Thymus (tissue), 11 donors: Measurements from ENCODE around the gene CARD14. TPM values are rescaled to one million over a fixed set of nuclear protein-coding genes. Genes with fewer than 3 reads are reported as not detected.
"Not testable (repeated sequence)": the region's sequence is repeated elsewhere in the genome, so short reads cannot be mapped to it uniquely, and the experiment has no call there.

ENCODE experiments used
- DNase-seq, 9 donors: peaks; one replicate each; pipeline ENCODE4 v3.0.0-alpha.2; 2013; ENCODE audit warnings: low spot score in 9 of 9, low read depth in 6 of 9, missing footprints in 1 of 9
- H3K27ac ChIP-seq, 2 donors: one replicate each; pipeline ENCODE4 v1.5.1; 2013; ENCODE audit warnings: control low read depth in 1 of 2, low read depth in 1 of 2, low read length in 1 of 2, mild to moderate bottlenecking in 1 of 2, moderate library complexity in 1 of 2
- H3K27me3 ChIP-seq, 2 donors: one replicate each; pipeline ENCODE4 v1.5.1; 2013; ENCODE audit warnings: low read length in 1 of 2; ENCODE audit not compliant: control insufficient read depth in 2 of 2, insufficient read depth in 1 of 2
- H3K36me3 ChIP-seq, 2 donors: one replicate each; pipeline ENCODE4 v1.5.1; 2013; ENCODE audit warnings: low read length in 1 of 2, mild to moderate bottlenecking in 1 of 2, moderate library complexity in 1 of 2; ENCODE audit not compliant: control insufficient read depth in 2 of 2, insufficient read depth in 2 of 2
- H3K4me1 ChIP-seq, 2 donors: one replicate each; pipeline ENCODE4 v1.5.1; 2013; ENCODE audit warnings: low read length in 2 of 2; ENCODE audit not compliant: control insufficient read depth in 2 of 2, insufficient read depth in 2 of 2
- H3K4me3 ChIP-seq, 2 donors: one replicate each; pipeline ENCODE4 v1.5.1; 2013; ENCODE audit warnings: low read length in 2 of 2, control low read depth in 1 of 2, mild to moderate bottlenecking in 1 of 2
- H3K9me3 ChIP-seq, 2 donors: one replicate each; pipeline ENCODE4 v1.5.1; 2013; ENCODE audit warnings: low read length in 1 of 2, mild to moderate bottlenecking in 1 of 2; ENCODE audit not compliant: control insufficient read depth in 2 of 2, insufficient read depth in 1 of 2
- WGBS: extraction: QIAGEN DNeasy Blood & Tissue Kit; methylation state at CpG from one replicate; pipeline ENCODE4 v1.1.7; 2013; 5-methylcytosine and 5-hydroxymethylcytosine counted together
- polyA plus RNA-seq: library from polyadenylated mRNA; stranded (reverse); fragments of 200-250 nt; gene quantifications from one replicate; pipeline ENCODE4 v1.2.3, GENCODE V29; 2013
- total RNA-seq: library from RNA; stranded (reverse); fragments of 120-200 nt; gene quantifications from one replicate; pipeline ENCODE4 v1.2.4, GENCODE V29; 2013
- donor health status: healthy.

The CARD14 gene
- total and polyA plus RNA-seq, 2 donors, result 0.38 to 1.7 TPM

DNA sequence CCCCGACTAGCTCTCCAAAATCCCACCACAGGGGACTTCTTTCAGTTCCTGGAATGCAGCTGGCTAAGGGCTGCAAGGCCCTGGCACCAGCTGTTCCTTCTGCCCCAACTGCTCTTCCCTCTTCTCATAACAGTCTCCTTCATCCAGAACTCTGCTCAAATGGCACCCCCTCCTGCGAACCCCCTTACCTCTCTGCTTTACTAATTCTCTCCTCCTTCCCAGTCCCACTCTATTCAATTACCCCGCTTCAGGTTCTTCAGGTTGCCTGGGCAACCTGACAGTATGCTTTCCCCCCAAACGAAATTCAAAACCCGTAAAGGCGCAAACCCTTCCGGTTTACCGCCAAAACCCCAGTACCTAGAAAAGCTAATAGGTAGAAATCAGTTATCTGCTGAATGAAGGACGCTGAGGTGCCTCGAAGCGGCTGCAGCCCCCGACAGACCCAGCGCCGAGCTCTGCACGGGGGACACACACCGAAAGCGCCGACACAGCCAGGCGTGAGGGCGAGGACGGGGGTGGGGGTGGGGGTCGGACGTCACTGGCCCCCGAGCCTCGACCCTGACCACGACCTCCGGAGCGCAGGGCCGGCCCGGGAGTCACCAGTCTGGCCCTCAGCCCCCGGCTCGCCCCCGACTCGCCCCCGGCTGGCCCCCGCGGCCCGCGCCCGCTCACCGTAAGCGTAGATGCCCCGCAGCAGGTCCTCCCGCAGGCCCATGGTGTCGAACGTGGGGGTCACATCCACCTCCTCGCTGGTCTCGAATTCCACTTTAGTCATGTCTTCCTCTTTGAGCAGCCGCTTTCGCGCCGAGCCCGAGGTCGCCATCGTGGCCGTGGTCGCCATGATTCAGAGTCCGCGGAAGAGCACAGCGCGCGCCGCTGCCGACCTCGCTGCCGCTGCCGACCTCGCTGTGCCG, 23.5 kb upstream of the CARD14 start:
- Histone ChIP-seq H3K4me3 (peak overlapping the region; percentile 76 to 90), H3K9me3 (no peaks in the 10 kb centered on the region), H3K36me3 (peaks cover 25 to 31% of the 10 kb centered on the region in 2 donors), H3K4me1 (peaks cover 21 to 25% of the 10 kb centered on the region in 2 donors), H3K27me3 (no peaks in the 10 kb centered on the region), H3K27ac (peak overlapping the region; percentile 73 to 94)
- DNase-seq, result peak in 5 of 9 donors; percentile 26 to 62 (median 32)
- under 1% methylated on average over 69 of the region's 69 CpGs for WGBS

DNA sequence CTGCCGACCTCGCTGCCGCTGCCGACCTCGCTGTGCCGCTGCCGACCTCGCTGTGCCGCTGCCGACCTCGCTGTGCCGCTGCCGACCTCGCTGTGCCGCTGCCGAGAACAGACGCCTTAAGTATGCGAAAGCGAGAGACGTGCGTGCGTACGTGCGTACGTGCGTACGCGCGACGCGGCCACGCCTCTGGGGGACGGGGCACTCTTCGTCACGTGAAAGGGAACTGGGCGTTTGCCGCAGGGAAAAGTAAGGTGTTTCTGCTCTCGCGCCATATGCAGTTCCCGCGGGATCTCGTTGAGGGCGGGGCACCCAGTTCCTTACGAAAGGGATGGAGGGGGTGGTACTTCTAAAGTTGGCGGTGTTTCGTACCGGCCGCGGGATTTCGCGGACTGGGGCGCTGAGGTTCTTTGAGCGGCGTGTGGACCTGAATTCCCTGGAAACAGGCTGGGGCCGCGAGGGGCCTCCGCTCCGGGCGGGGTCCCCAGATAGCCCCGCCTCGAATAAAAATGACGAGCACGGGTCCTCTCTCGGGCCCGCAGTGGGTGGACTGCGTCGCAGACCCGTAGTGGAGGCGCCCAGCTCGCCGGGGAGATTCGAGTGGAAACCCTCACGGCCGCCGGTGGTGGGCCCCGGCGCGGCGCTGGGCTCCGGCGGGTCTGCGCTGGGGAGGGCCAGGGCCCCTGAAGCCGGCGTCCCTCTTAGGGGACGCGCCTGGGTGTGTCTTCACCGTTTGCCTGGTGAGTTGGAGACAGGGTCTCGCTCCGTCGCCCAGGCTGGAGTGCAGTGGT, 22.6 kb upstream of the CARD14 start, which contains the start of gene EIF4A3:
Gene EIF4A3 (minus strand): TSS at position 94 of the 788 bp plus-strand sequence. CDS start 167 bp downstream, outside the sequence.
- peak within 1 kb of the TSS; percentile 73 to 94 for H3K27ac ChIP-seq
- H3K36me3 ChIP-seq, result peaks cover 20 to 22% of the 10 kb centered on the region in 2 donors
- H3K27me3 ChIP-seq, result no peaks in the 10 kb centered on the region
- WGBS, result under 1% methylated on average over 90 of the region's 90 CpGs
- H3K9me3 ChIP-seq, result peaks cover 0 to 5% of the 10 kb centered on the region in 2 donors
- peaks cover 25 to 29% of the 10 kb centered on the region in 2 donors for H3K4me1 ChIP-seq
- H3K4me3 ChIP-seq, result peak within 1 kb of the TSS; percentile 86 to 90
- peak; percentile 96 to 100 (median 98) for DNase-seq

DNA sequence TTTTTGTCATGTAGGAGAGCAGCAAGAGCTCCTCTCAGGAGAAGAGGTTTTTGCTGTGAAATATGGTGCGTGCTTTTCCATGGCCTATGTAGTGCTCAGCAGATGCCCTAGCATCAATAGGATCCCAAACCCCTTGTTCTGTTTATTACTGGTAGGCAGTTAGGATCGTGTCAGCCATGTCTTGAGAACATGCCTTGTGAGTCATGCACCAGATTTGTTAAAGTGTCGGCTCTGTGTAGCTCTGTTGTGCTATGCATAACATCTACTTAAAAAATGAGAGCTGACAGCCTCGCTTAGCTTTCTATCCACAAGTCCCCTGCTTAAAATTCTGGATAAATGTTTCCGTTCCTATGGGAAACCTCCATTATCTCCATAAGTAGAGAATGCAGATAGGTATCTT, 18.5 kb upstream of the CARD14 start:
- Histone ChIP-seq H3K27ac (no peak overlapping the region), H3K4me1 (peaks cover 10 to 11% of the 10 kb centered on the region in 2 donors), H3K36me3 (no peaks in the 10 kb centered on the region), H3K27me3 (no peaks in the 10 kb centered on the region), H3K4me3 (no peak overlapping the region), H3K9me3 (peaks cover 0 to 8% of the 10 kb centered on the region in 2 donors)
- 96% methylated on average over 5 of the region's 5 CpGs for WGBS
- no peak for DNase-seq

DNA sequence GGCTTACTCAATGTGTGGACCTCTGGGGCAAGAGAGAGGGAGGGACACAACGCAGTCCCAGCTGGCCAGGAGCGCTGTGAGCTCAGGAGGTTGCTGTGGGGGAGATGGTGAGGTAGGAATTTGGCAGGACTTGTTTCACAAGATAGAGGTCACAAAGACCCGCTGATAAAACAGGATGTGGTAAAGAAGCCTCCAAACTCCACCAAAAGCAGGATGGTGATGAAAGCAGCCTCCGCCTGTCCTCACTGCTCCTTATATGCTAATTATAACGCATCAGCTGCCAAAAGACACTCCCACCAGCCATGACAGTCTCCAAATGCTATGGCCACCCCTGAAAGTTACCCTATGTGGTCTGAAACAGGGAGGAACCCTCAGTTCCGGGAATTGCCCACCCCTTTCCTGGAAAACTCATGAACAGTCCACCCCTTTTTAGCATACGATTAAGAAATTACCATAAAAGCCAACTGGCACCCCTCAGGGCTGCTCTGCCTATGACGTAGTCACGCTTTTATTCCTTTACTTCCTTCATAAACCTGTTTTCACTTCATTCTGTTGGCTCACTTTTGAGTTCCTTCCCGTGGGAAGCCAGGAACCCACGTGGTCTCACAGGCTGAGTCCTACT, 17.6 kb upstream of the CARD14 start:
- Histone ChIP-seq H3K9me3 (peaks cover 0 to 11% of the 10 kb centered on the region in 2 donors), H3K36me3 (no peaks in the 10 kb centered on the region), H3K4me1 (peaks cover 10 to 11% of the 10 kb centered on the region in 2 donors), H3K27ac (no peak overlapping the region), H3K4me3 (no peak overlapping the region), H3K27me3 (no peaks in the 10 kb centered on the region)
- WGBS, result 83% methylated on average over 11 of the region's 11 CpGs
- no peak for DNase-seq

DNA sequence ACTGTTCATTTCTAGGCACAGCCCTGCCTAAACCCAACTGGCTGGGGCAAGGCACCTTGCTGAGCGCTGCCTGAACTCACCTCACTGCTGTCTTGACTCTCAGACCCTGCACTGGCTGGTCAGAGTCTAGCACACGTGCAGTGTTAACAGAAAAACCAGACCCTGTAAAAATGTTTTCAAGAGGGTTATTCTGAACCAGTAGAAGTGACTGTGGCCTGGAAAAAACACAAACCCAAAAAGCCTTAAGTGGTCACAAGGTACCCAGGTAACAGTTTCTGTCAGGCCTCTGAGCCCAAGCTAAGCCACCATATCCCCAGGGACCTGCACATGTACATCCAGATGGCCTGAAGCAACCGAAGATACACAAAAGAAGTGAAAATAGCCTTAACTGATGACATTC, 16.8 kb upstream of the CARD14 start:
- Histone ChIP-seq H3K27me3 (no peaks in the 10 kb centered on the region), H3K9me3 (peaks cover 0 to 11% of the 10 kb centered on the region in 2 donors), H3K4me3 (no peak overlapping the region), H3K36me3 (no peaks in the 10 kb centered on the region), H3K4me1 (peaks cover 7 to 8% of the 10 kb centered on the region in 2 donors), H3K27ac (no peak overlapping the region)
- DNase-seq, result no peak
- over 99% methylated on average over 3 of the region's 3 CpGs for whole genome bisulfite sequencing

DNA sequence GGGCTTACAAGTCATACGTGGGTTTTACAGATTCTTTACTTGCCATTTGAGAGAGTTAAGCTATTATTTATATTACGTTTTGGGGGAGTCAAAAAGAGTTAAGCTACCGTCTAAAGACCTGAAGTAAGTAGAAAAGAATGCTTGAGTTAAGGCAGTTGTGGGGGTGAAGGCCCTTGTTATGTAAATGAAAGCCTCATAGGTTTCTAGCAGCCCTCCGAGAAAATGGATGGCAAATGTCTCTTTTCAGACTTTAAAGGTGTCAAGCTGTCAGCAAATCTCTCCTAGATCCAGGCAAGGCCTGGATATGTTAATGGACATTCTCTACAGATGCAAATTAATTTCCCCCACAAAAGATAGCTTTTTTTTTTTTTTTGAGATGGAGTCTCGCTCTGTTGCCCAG, 15.7 kb upstream of the CARD14 start:
- no peaks in the 10 kb centered on the region for H3K36me3 ChIP-seq
- no peaks in the 10 kb centered on the region for H3K27me3 ChIP-seq
- H3K27ac ChIP-seq, result no peak overlapping the region
- WGBS, result 97% methylated on average over 5 of the region's 5 CpGs
- H3K4me1 ChIP-seq, result peaks cover 3 to 4% of the 10 kb centered on the region in 2 donors
- H3K9me3 ChIP-seq, result peaks cover 0 to 11% of the 10 kb centered on the region in 2 donors
- no peak for DNase-seq
- H3K4me3 ChIP-seq, result no peak overlapping the region

DNA sequence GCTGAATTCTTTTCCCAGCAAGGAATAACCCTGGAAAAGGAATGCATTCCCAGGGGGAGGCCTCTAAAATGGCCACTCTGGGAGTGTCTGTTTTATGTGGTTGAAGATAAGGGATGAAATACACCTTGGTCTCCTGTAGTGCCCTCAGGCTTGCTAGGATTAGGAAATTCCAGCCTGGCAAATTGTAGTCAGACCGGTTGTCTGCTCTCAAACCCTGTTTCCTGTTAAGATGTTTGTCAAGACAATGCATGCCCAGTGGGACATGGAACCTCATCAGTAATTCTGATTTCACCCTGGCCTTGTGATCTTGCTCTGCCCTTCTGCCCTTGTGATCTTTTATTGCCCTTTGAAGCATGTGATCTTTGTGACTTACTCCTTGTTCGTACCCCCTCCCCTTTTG, 14.2 kb upstream of the CARD14 start:
- 75% methylated on average over 2 of the region's 2 CpGs for WGBS

DNA sequence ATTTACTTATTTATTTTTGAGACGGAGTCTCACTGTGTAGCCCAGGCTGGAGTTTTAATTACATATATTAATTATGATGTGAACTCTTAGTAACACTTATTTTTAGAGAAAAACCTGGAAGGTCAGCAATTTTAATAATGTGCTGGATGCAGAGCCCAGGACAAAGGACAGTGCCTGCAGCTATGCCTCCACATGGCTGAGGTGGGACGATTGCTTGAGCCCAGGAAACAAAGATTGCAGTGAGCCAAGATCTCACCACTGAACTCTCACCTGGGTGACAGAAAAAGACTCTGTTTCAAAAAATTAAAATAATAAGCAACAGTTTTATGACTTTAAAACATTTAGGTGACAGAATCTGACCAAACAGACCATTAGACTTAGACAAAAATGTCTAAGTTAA, 11.0 kb upstream of the CARD14 start:
- Histone ChIP-seq H3K27ac (no peak overlapping the region), H3K4me3 (no peak overlapping the region), H3K9me3 (peaks cover 0 to 3% of the 10 kb centered on the region in 2 donors), H3K4me1 (peaks cover 0 to 6% of the 10 kb centered on the region in 2 donors), H3K27me3 (peaks cover 0 to 3% of the 10 kb centered on the region in 2 donors), H3K36me3 (no peaks in the 10 kb centered on the region)
- no peak for DNase-seq
- WGBS, result 98% methylated on average over 2 of the region's 2 CpGs

More for the DNA sequence above, 14.2 kb upstream of the CARD14 start:
- not testable (repeated sequence) for DNase-seq, H3K4me1 ChIP-seq, H3K27ac ChIP-seq, H3K36me3 ChIP-seq, H3K27me3 ChIP-seq, H3K4me3 ChIP-seq
- H3K9me3 ChIP-seq, result peaks cover 0 to 11% of the 10 kb centered on the region in 2 donors
